Activated CD4-positive, alpha-beta T cell treated with anti-CD3 and anti-CD28 coated beads for 36 hours (primary cell): Measurements from ENCODE around the gene MISP3. TPM values are rescaled to one million over a fixed set of nuclear protein-coding genes. Genes with fewer than 3 reads are reported as not detected.
"Not testable (repeated sequence)": the region's sequence is repeated elsewhere in the genome, so short reads cannot be mapped to it uniquely, and the experiment has no call there.

Source experiments
- ATAC-seq: fragments of 200-7000 bp; cut with Tn5 transposase; one replicate; pipeline ENCODE4 v1.10.0; 2021; ENCODE audit warnings: mild to moderate bottlenecking, moderate library complexity
- CTCF ChIA-PET: fragments of 350-600 bp; sonication (Branson Sonifier 250); formaldehyde crosslinking; loops from one replicate; lab custom pipeline; 2021; ENCODE audit warnings: antibody characterized with exemption; lab: Charles Lee
- POLR2A ChIA-PET: fragments of 350-600 bp; sonication (Branson Sonifier 250); formaldehyde crosslinking; loops from one replicate; lab custom pipeline; 2021; ENCODE audit warnings: antibody characterized with exemption, inconsistent platforms; lab: Charles Lee
- DNase-seq: peaks from one replicate; pipeline ENCODE4 v3.0.0-alpha.2; 2020
- H3K27ac Mint-ChIP-seq: one replicate; pipeline ENCODE4 v1.8.0; 2021; ENCODE audit warnings: mixed read lengths
- H3K27me3 Mint-ChIP-seq: one replicate; pipeline ENCODE4 v1.8.0; 2021; ENCODE audit warnings: mixed read lengths
- H3K36me3 Mint-ChIP-seq: one replicate; pipeline ENCODE4 v1.8.0; 2021; ENCODE audit warnings: low read depth, mixed read lengths
- H3K4me1 Mint-ChIP-seq: one replicate; pipeline ENCODE4 v1.8.0; 2021; ENCODE audit warnings: mixed read lengths
- H3K4me3 Mint-ChIP-seq: one replicate; pipeline ENCODE4 v1.8.0; 2021; ENCODE audit warnings: mild to moderate bottlenecking, moderate library complexity, mixed read lengths
- H3K9me3 Mint-ChIP-seq: one replicate; pipeline ENCODE4 v1.8.0; 2021; ENCODE audit warnings: low read depth, mixed read lengths
- intact Hi-C, 2 experiments: fragments of 100-400 bp; cut with DNase I in 1 of 2; cut with micrococcal nuclease in 1 of 2; formaldehyde crosslinking; loops; one replicate each; pipeline versions ENCODE4 v1.14.2 to v1.15.1; 2022 to 2024; cut with DNase I, micrococcal nuclease
- total RNA-seq, 2 experiments: library from RNA; stranded (reverse); gene quantifications; one replicate each; pipeline ENCODE4 v1.2.3, GENCODE V29; 2021

MISP3 gene
- total RNA-seq, 2 experiments from 2014 or later, result 1.1 to 1.6 TPM

- H3K27me3 Mint-ChIP-seq, result no peaks in the 10 kb centered on the region
- ATAC-seq (no peak), DNase-seq (no peak)
- no peaks in the 10 kb centered on the region for H3K9me3 Mint-ChIP-seq
- intact Hi-C loops, result no loop called here
- peaks cover 36% of the 10 kb centered on the region for H3K36me3 Mint-ChIP-seq
- ChIA-PET POLR2A (no interaction called here), CTCF (interaction anchor here (0.6 to 0.7 kb wide), 2 partner anchors 81 to 102 kb away, joined by 3 to 4 read pairs; no protein-coding TSS in a partner anchor)
- no peak overlapping the region for H3K4me3 Mint-ChIP-seq
- H3K27ac Mint-ChIP-seq, result no peak overlapping the region
- peaks cover 19% of the 10 kb centered on the region for H3K4me1 Mint-ChIP-seq
These were observed 36.9 kb upstream of the MISP3 start for GRCh38 chr19:14035706-14036105.

- Mint-ChIP-seq H3K36me3 (peaks cover 40% of the 10 kb centered on the region), H3K27ac (no peak overlapping the region), H3K27me3 (no peaks in the 10 kb centered on the region), H3K4me1 (peaks cover 10% of the 10 kb centered on the region), H3K9me3 (no peaks in the 10 kb centered on the region), H3K4me3 (no peak overlapping the region)
- ChIA-PET CTCF (interaction anchor here (0.8 to 1.1 kb wide), 2 partner anchors 9 to 17 kb away, joined by 3 read pairs; no protein-coding TSS in a partner anchor), POLR2A (interaction anchor here (0.6 kb wide), 1 partner anchor 133 kb away, joined by 3 read pairs; no protein-coding TSS in a partner anchor)
- no peak for ATAC-seq
- intact Hi-C loops, result no loop called here
- no peak for DNase-seq
These were observed 33.4 kb upstream of the MISP3 start for GRCh38 chr19:14039181-14039580.

GRCh38 chr19:14042659-14043608, 29.7 kb upstream of the MISP3 start:
- ATAC-seq (peak; percentile 64), DNase-seq (peak; percentile 52)
- H3K4me3 Mint-ChIP-seq, POLR2A ChIA-PET, H3K4me1 Mint-ChIP-seq, H3K9me3 Mint-ChIP-seq, H3K27me3 Mint-ChIP-seq: not testable (repeated sequence)
- H3K27ac Mint-ChIP-seq, result peak overlapping the region; percentile 63
- H3K36me3 Mint-ChIP-seq, result peaks cover 41% of the 10 kb centered on the region
- intact Hi-C loops, result loop anchor here in 1 of 2 experiments (1.0 kb wide), 1 partner anchor 163 kb away; no protein-coding TSS in a partner anchor
- CTCF ChIA-PET, result interaction anchor here (0.6 to 2.2 kb wide), 11 partner anchors 10 to 93 kb away, joined by 3 to 11 read pairs (median 3); partner anchors contain the start of genes DCAF15, IL27RA and RFX1

- H3K27ac Mint-ChIP-seq, DNase-seq, H3K9me3 Mint-ChIP-seq, H3K4me3 Mint-ChIP-seq, POLR2A ChIA-PET, H3K4me1 Mint-ChIP-seq, ATAC-seq, H3K27me3 Mint-ChIP-seq: not testable (repeated sequence)
- CTCF ChIA-PET, result interaction anchor here (0.6 to 3.3 kb wide), 29 partner anchors 9 to 215 kb away, joined by 3 to 35 read pairs (median 4); partner anchors contain the start of genes IL27RA and MISP3
- intact Hi-C loops, result loop anchor here (1.0 to 5.0 kb wide), 2 partner anchors 96 to 168 kb away; partner anchors contain the start of gene DCAF15 (in 1 of the 2)
- H3K36me3 Mint-ChIP-seq, result peaks cover 53% of the 10 kb centered on the region
These were observed 24.7 kb upstream of the MISP3 start for GRCh38 chr19:14047866-14048265.

GRCh38 chr19:14048443-14049153, 24.0 kb upstream of the MISP3 start:
- Mint-ChIP-seq H3K4me1 (peaks cover 4% of the 10 kb centered on the region), H3K36me3 (peaks cover 53% of the 10 kb centered on the region), H3K27ac (peak overlapping the region; percentile 25), H3K27me3 (no peaks in the 10 kb centered on the region), H3K4me3 (no peak overlapping the region), H3K9me3 (peaks cover 4% of the 10 kb centered on the region)
- intact Hi-C loops, result loop anchor here (1.0 to 5.0 kb wide), 2 partner anchors 96 to 168 kb away; partner anchors contain the start of gene DCAF15 (in 1 of the 2)
- ChIA-PET CTCF (interaction anchor here (0.6 to 3.3 kb wide), 30 partner anchors 10 to 216 kb away, joined by 3 to 35 read pairs (median 4); partner anchors contain the start of genes IL27RA and MISP3), POLR2A (interaction anchor here (0.6 kb wide), 1 partner anchor 254 kb away, joined by 3 read pairs; the partner anchor contains the start of gene ZSWIM4)
- DNase-seq (peak; percentile 87), ATAC-seq (peak; percentile 87)

GRCh38 chr19:14050512-14050911, 22.1 kb upstream of the MISP3 start:
- ChIA-PET CTCF (interaction anchor here (0.9 to 1.3 kb wide), 3 partner anchors 9 to 27 kb away, joined by 3 to 8 read pairs (median 5); partner anchors contain the start of gene MISP3), POLR2A (no interaction called here)
- Mint-ChIP-seq H3K27me3 (no peaks in the 10 kb centered on the region), H3K9me3 (peaks cover 4% of the 10 kb centered on the region), H3K27ac (no peak overlapping the region), H3K4me1 (peaks cover 4% of the 10 kb centered on the region), H3K4me3 (no peak overlapping the region), H3K36me3 (peaks cover 53% of the 10 kb centered on the region)
- no peak for ATAC-seq
- intact Hi-C loops, result no loop called here
- DNase-seq, result no peak

- intact Hi-C loops, H3K9me3 Mint-ChIP-seq, H3K4me1 Mint-ChIP-seq, ATAC-seq, H3K27ac Mint-ChIP-seq, H3K27me3 Mint-ChIP-seq, DNase-seq, H3K4me3 Mint-ChIP-seq, POLR2A ChIA-PET: not testable (repeated sequence)
- CTCF ChIA-PET, result interaction anchor here (0.7 to 1.3 kb wide), 4 partner anchors 8 to 169 kb away, joined by 3 to 8 read pairs (median 4); partner anchors contain the start of gene MISP3
- H3K36me3 Mint-ChIP-seq, result peaks cover 51% of the 10 kb centered on the region
These were observed 21.6 kb upstream of the MISP3 start for GRCh38 chr19:14050961-14051360.

- Mint-ChIP-seq H3K27me3 (peaks cover 3% of the 10 kb centered on the region), H3K9me3 (peaks cover 4% of the 10 kb centered on the region), H3K36me3 (peaks cover 43% of the 10 kb centered on the region), H3K4me1 (peaks cover 4% of the 10 kb centered on the region), H3K27ac (no peak overlapping the region), H3K4me3 (no peak overlapping the region)
- POLR2A ChIA-PET, result no interaction called here
- DNase-seq, result no peak
- intact Hi-C loops, result no loop called here
- no peak for ATAC-seq
- CTCF ChIA-PET, result interaction anchor here (0.6 to 1.4 kb wide), 4 partner anchors 9 to 100 kb away, joined by 3 to 6 read pairs (median 4); partner anchors contain the start of gene DCAF15
These were observed 20.6 kb upstream of the MISP3 start for GRCh38 chr19:14051980-14052379.

- DNase-seq (no peak), ATAC-seq (no peak)
- intact Hi-C loops, result no loop called here
- POLR2A ChIA-PET, result no interaction called here
- Mint-ChIP-seq H3K4me3 (no peak overlapping the region), H3K36me3 (peaks cover 41% of the 10 kb centered on the region), H3K4me1 (peaks cover 4% of the 10 kb centered on the region), H3K27me3 (peaks cover 4% of the 10 kb centered on the region), H3K9me3 (peaks cover 4% of the 10 kb centered on the region), H3K27ac (no peak overlapping the region)
- CTCF ChIA-PET, result interaction anchor here (0.5 to 1.4 kb wide), 6 partner anchors 9 to 171 kb away, joined by 3 to 6 read pairs (median 3); partner anchors contain the start of gene DCAF15
These were observed 20.1 kb upstream of the MISP3 start for GRCh38 chr19:14052470-14052869.

GRCh38 chr19:14053032-14053431, 19.6 kb upstream of the MISP3 start:
- Mint-ChIP-seq H3K4me3 (no peak overlapping the region), H3K27ac (no peak overlapping the region), H3K4me1 (peaks cover 9% of the 10 kb centered on the region), H3K36me3 (peaks cover 41% of the 10 kb centered on the region), H3K27me3 (peaks cover 6% of the 10 kb centered on the region), H3K9me3 (peaks cover 4% of the 10 kb centered on the region)
- intact Hi-C loops, result no loop called here
- ATAC-seq (no peak), DNase-seq (no peak)
- ChIA-PET POLR2A (no interaction called here), CTCF (interaction anchor here (0.6 to 1.4 kb wide), 5 partner anchors 8 to 171 kb away, joined by 3 to 6 read pairs (median 3); no protein-coding TSS in a partner anchor)
